ENCODE data around the gene ZNF74.

The ZNF74 gene

DNA sequence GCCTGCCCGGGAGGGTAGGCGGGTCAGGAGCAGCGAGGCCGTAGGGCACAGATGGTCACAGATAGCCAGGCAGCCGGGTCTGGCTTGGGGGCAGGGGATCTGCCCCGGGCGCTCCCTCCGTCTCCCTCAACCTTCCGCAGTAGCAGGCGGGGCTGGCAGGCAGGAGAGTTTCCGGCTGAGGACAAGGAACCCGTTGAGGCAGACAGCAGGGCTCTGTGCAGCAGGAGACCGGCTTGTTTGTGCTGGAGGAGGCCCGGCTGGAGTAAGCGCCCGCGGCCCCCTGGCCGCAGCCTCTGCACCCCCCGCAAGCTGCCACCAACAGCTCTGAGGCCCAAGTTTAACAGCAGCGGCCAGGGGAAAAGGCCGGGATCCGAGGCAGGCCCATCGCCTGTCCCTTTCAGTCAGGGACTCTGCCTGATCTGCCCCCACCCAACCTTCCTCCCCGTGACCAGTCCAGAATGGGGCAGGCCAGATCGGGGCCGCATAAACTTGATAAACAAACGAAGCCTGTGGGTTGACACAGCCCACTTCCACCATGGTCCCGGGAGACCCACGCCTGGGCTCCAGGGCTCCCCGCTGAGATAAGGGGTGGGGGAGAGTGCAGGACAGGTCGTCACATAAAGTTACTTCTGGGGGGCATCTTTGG, 30.1 kb downstream of the ZNF74 start:
- no peak overlapping the region for H3K4me3 ChIP-seq (ENCODE audit: low read depth in 1 of 2, low read length in 2 of 2)
- peaks cover 6 to 16% of the 10 kb centered on the region in 2 donors for H3K36me3 ChIP-seq (ENCODE audit: control insufficient read depth in 1 of 2, insufficient read depth in 2 of 2, low read length in 2 of 2)
- no peaks in the 10 kb centered on the region for H3K9me3 ChIP-seq (ENCODE audit: control insufficient read depth in 1 of 2, low read length in 2 of 2)
- H3K4me1 ChIP-seq (ENCODE audit: control insufficient read depth in 1 of 2, insufficient read depth in 2 of 2, low read length in 2 of 2): peaks cover 0 to 17% of the 10 kb centered on the region in 2 donors
- H3K27me3 ChIP-seq (ENCODE audit: low read depth, low read length): no peaks in the 10 kb centered on the region
- H3K27ac ChIP-seq (ENCODE audit: low read length): no peak overlapping the region

DNA sequence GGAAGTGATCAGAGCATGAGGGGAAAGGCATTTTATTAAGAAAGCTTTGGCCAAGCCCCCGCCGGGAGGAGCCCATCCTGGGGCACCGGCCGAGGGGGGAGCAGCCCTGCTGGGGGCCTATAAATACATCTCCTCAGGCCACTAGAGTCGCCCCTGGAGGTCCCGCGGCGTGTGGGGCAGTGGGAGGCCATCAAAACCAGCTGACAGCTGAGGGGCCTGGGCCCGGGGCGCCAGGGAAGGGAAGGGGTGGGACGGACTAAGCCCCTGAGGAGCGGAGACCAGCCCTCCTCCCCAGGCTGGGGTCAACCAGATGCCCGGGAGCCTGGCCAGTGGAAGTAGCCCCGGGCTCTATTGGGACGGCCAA, 30.6 kb downstream of the ZNF74 start:
- no peak overlapping the region for H3K4me3 ChIP-seq (ENCODE audit: low read depth in 1 of 2, low read length in 2 of 2)
- H3K9me3 ChIP-seq (ENCODE audit: control insufficient read depth in 1 of 2, low read length in 2 of 2): no peaks in the 10 kb centered on the region
- peaks cover 0 to 18% of the 10 kb centered on the region in 2 donors for H3K4me1 ChIP-seq (ENCODE audit: control insufficient read depth in 1 of 2, insufficient read depth in 2 of 2, low read length in 2 of 2)
- no peak overlapping the region for H3K27ac ChIP-seq (ENCODE audit: low read length)
- H3K27me3 ChIP-seq (ENCODE audit: low read depth, low read length): no peaks in the 10 kb centered on the region
- H3K36me3 ChIP-seq (ENCODE audit: control insufficient read depth in 1 of 2, insufficient read depth in 2 of 2, low read length in 2 of 2): peaks cover 6 to 17% of the 10 kb centered on the region in 2 donors

DNA sequence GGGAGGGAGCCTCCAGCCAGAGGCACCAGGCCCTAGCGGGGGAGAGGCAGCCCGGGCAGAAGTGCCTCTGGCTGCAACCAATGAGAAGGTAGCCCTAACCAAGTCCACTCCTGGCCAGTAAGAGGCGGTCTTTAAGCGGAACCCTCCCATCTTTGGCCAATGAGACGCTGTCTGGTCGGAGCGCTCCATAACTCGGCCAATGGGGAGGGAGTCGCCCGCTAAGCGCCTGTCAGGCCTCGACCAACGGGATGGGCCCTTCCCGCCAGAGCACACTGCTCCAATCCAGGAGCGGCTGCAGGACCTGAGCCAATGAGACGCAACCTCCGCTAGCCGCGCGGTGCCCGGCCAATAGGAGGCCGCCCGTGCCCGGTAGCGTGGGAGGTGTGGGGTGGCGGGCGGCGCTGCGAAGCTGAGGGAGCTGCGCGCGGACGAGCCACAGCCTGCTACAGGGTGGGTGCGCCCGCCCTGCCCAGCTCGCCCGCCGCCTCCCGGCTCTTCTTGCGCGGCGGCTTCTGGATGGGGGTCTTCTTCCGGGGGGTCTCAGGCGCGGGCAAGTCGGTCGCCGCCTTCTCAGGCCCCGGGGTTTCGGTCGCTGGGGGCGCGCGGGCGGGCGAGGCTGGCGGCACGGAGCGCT, 31.1 kb downstream of the ZNF74 start:
- Histone ChIP-seq H3K27me3 (ENCODE audit: low read depth, low read length) (no peaks in the 10 kb centered on the region), H3K9me3 (ENCODE audit: control insufficient read depth in 1 of 2, low read length in 2 of 2) (no peaks in the 10 kb centered on the region), H3K27ac (ENCODE audit: low read length) (no peak overlapping the region), H3K36me3 (ENCODE audit: control insufficient read depth in 1 of 2, insufficient read depth in 2 of 2, low read length in 2 of 2) (peaks cover 6 to 17% of the 10 kb centered on the region in 2 donors), H3K4me3 (ENCODE audit: low read depth in 1 of 2, low read length in 2 of 2) (no peak overlapping the region), H3K4me1 (ENCODE audit: control insufficient read depth in 1 of 2, insufficient read depth in 2 of 2, low read length in 2 of 2) (peaks cover 0 to 23% of the 10 kb centered on the region in 2 donors)

DNA sequence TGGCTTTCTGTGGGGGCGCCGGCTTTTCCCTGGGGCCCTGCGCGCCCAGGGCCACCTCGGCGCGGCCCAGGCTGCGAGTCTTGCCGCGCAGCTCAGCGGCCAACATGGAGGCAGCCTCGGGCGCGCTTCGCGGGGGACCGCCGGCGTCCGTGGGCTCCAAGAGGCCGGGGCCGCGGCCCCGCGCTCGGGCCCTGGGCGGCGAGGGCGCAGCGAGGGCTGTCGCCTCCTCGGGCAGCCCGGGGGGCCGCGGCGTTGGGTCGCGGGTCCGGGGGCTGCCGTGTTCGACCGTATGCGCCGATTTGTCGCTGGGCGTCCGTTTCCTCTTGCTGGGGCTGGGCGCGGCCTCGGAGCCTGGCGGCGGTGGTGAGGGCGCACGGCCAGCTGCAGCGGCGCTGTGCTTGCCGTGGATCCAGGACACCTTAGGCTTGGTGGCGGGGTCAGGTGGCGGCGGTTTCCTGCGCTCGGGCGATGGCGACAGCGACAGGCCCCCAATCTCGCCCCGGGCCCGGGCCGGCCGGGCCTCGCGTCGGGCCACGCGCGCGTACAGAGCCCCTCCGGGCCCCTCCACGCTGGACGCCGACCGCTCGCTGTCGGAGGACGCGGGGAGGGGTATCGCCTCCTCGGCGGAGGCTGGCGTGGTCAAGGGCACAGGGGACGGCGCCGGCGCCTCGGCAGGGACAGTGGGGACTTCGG, 31.8 kb downstream of the ZNF74 start:
- Histone ChIP-seq H3K4me3 (ENCODE audit: low read depth in 1 of 2, low read length in 2 of 2) (no peak overlapping the region), H3K9me3 (ENCODE audit: control insufficient read depth in 1 of 2, low read length in 2 of 2) (no peaks in the 10 kb centered on the region), H3K27me3 (ENCODE audit: low read depth, low read length) (no peaks in the 10 kb centered on the region), H3K27ac (ENCODE audit: low read length) (no peak overlapping the region), H3K36me3 (ENCODE audit: control insufficient read depth in 1 of 2, insufficient read depth in 2 of 2, low read length in 2 of 2) (peaks cover 6 to 17% of the 10 kb centered on the region in 2 donors), H3K4me1 (ENCODE audit: control insufficient read depth in 1 of 2, insufficient read depth in 2 of 2, low read length in 2 of 2) (peaks cover 0 to 30% of the 10 kb centered on the region in 2 donors)

DNA sequence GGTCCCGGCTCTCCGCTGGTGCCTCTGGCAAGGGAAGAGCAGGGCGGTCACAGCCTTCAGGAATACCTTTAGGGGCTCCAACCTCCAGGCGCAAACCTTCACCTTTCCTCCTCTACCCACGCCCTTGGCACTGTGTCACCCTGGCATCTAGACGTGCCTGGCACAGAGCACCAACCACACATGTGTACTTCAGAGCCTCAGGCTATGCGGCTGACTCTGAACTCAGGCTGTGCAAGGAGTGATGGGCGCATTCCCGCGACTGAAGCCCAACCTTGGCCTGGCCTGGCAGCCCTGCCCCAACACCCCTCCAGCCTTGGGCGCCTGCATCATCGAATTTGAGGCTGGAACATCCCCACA, 32.3 kb downstream of the ZNF74 start:
- Histone ChIP-seq H3K27me3 (ENCODE audit: low read depth, low read length) (no peaks in the 10 kb centered on the region), H3K4me1 (ENCODE audit: control insufficient read depth in 1 of 2, insufficient read depth in 2 of 2, low read length in 2 of 2) (peaks cover 0 to 35% of the 10 kb centered on the region in 2 donors), H3K9me3 (ENCODE audit: control insufficient read depth in 1 of 2, low read length in 2 of 2) (no peaks in the 10 kb centered on the region), H3K36me3 (ENCODE audit: control insufficient read depth in 1 of 2, insufficient read depth in 2 of 2, low read length in 2 of 2) (peaks cover 6 to 17% of the 10 kb centered on the region in 2 donors), H3K4me3 (ENCODE audit: low read depth in 1 of 2, low read length in 2 of 2) (no peak overlapping the region), H3K27ac (ENCODE audit: low read length) (no peak overlapping the region)

DNA sequence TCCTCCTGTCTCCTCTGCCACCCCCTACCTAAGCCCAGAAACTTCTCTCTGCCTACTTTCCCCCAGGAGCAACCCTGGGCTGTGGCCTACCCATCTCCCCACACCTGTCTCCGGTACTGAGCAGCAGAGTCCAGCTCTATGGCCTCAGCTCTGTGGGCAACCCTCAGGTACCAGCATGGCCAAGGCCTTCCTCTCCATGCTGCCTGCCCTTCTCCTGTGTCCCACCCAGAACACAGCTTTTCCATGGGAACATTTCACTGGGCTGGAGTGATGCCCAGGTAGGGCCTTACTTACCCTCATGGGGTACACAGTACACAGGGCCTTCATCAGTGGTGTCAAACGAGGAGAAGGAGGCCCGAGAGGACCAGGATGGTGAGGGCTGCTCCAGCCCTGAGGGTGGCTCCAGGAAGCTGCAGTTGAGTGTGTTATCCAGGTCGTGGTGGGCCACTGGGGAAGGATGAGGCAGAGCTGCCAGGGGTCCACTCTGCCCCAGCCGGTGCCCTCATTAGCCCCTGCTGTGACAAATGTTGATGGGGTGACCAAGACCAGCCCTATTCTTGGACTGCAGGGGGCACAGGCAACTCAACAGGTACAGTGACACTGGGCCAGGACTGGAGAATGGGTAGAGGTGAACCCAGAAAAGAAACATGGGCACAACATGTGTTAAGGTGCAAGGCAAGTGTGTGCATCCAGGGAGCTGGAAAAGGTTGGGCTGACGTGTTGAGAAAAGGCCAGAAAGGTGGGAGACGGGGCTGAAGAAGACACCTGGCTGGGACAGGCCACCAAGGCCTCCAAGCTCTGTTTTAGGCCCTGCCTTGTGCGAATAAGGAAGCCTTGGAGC, 33.4 kb downstream of the ZNF74 start:
- no peaks in the 10 kb centered on the region for H3K9me3 ChIP-seq (ENCODE audit: control insufficient read depth in 1 of 2, low read length in 2 of 2)
- no peak overlapping the region for H3K27ac ChIP-seq (ENCODE audit: low read length)
- H3K27me3 ChIP-seq (ENCODE audit: low read depth, low read length): peaks cover 5% of the 10 kb centered on the region
- no peak overlapping the region for H3K4me3 ChIP-seq (ENCODE audit: low read depth in 1 of 2, low read length in 2 of 2)
- H3K4me1 ChIP-seq (ENCODE audit: control insufficient read depth in 1 of 2, insufficient read depth in 2 of 2, low read length in 2 of 2): peaks cover 0 to 38% of the 10 kb centered on the region in 2 donors
- peaks cover 6 to 17% of the 10 kb centered on the region in 2 donors for H3K36me3 ChIP-seq (ENCODE audit: control insufficient read depth in 1 of 2, insufficient read depth in 2 of 2, low read length in 2 of 2)

DNA sequence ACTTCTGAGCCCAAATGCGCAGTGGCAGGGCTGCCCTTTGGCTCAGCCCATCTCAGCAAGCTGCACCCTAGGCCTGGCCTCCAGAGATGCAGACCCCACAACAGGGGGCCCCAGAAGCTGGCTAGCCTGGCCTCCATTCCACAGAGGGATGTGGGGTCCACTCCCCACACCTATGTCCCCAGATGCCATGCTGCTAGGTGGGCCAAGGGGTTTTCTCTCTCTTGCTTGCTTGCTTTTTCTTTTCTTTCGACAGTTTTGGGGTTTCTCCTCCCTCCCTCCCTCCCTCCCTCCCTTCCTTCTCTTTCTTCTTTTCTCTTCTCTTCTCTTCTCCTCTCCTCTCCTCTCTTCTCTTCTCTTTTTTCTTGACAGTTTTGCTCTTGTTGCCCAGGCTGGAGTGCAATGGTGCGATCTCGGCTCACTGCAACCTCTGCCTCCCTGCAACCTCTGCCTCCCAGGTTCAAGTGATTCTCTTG, 34.0 kb downstream of the ZNF74 start:
- Histone ChIP-seq H3K4me3 (ENCODE audit: low read depth in 1 of 2, low read length in 2 of 2) (no peak overlapping the region), H3K9me3 (ENCODE audit: control insufficient read depth in 1 of 2, low read length in 2 of 2) (no peaks in the 10 kb centered on the region), H3K27me3 (ENCODE audit: low read depth, low read length) (peaks cover 7% of the 10 kb centered on the region), H3K4me1 (ENCODE audit: control insufficient read depth in 1 of 2, insufficient read depth in 2 of 2, low read length in 2 of 2) (peaks cover 0 to 31% of the 10 kb centered on the region in 2 donors), H3K27ac (ENCODE audit: low read length) (no peak overlapping the region), H3K36me3 (ENCODE audit: control insufficient read depth in 1 of 2, insufficient read depth in 2 of 2, low read length in 2 of 2) (peaks cover 6 to 17% of the 10 kb centered on the region in 2 donors)

DNA sequence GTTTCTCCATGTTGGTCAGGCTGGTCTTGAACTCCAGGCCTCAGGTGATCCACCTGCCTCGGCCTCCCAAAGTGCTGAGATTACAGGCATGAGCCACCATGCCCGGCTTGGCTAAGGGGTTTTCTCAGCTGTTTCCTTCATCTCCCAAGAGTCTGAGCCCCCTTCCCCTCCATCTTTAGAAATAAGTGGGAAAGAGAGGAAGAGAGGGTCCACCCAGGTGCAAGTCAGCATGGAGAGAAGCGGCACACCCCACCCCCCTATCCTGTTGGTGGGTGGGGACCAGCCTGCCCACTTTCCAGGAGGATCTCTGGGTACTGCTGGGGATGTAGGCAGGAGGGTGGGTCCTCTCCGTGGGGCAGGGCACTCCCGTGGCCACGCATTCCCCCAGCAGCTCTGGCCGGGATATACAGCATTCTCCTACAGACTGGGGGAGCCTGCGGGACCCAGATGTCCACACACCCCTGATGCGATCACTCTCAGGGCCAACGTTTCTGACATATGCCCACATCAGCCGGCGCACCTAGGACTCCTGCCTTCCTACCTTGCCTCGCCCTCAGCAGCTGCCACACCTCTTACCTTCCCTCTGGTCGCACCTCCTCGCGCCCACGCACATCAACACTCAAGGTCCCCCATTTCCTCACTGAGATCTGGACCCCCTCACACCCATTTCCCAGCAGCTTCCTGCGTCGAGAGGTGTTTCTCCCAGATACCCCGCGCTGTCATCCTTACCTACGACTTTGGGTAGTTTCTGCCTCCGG, 34.7 kb downstream of the ZNF74 start:
- Histone ChIP-seq H3K27me3 (ENCODE audit: low read depth, low read length) (peaks cover 7% of the 10 kb centered on the region), H3K36me3 (ENCODE audit: control insufficient read depth in 1 of 2, insufficient read depth in 2 of 2, low read length in 2 of 2) (peaks cover 6 to 17% of the 10 kb centered on the region in 2 donors), H3K27ac (ENCODE audit: low read length) (no peak overlapping the region), H3K4me3 (ENCODE audit: low read depth in 1 of 2, low read length in 2 of 2) (peak overlapping the region; percentile 42 to 45), H3K9me3 (ENCODE audit: control insufficient read depth in 1 of 2, low read length in 2 of 2) (no peaks in the 10 kb centered on the region), H3K4me1 (ENCODE audit: control insufficient read depth in 1 of 2, insufficient read depth in 2 of 2, low read length in 2 of 2) (peaks cover 0 to 24% of the 10 kb centered on the region in 2 donors)

DNA sequence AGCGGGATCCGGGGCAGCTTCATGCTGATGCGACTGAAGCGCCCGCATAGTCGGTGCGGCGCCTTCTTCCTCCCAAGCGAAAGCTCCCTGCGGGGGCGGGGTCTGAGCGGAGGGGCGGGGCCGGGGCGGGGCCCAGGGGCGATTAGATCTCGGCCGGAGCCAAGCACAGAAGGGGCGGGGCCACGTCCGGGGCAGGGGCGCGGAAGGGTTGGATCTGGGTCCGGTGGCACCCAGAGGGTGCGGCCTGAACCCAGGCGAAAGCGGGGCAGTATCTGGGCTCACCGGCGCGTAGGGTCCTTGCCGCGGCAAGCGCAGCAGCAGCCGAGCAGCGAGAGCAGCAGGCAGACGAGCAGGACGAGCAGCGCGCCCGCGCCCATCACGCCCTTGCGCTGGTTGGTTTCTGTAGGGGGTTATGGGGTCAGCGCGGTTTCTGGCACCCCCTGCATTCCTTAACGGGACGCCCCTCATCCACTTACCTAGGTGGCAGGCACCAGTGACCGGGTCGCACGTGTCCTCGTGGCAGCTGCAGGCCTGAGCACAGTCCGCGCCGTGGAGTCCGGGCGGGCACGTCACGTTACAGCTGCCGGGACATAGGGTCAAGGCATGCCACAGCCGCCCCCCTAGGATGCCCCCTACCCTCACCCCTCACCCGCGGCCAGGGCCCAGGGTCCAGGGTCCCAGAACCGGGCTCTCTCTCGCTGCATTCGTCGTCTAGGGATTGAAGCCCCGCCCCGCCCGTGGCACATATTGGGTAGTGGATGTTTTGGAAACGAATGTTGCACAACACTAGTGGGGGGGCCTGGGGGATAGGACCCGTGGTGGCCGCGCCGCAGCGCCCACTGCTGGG, 35.5 kb downstream of the ZNF74 start:
- Histone ChIP-seq H3K9me3 (ENCODE audit: control insufficient read depth in 1 of 2, low read length in 2 of 2) (no peaks in the 10 kb centered on the region), H3K4me3 (ENCODE audit: low read depth in 1 of 2, low read length in 2 of 2) (peak overlapping the region; percentile 42 to 45), H3K36me3 (ENCODE audit: control insufficient read depth in 1 of 2, insufficient read depth in 2 of 2, low read length in 2 of 2) (peaks cover 6 to 17% of the 10 kb centered on the region in 2 donors), H3K4me1 (ENCODE audit: control insufficient read depth in 1 of 2, insufficient read depth in 2 of 2, low read length in 2 of 2) (peaks cover 0 to 22% of the 10 kb centered on the region in 2 donors), H3K27ac (ENCODE audit: low read length) (no peak overlapping the region), H3K27me3 (ENCODE audit: low read depth, low read length) (peaks cover 7% of the 10 kb centered on the region)
